Measurements from ENCODE around the gene ZNF135. TPM values are rescaled to one million over a fixed set of nuclear protein-coding genes. Genes with fewer than 3 reads are reported as not detected.

The ZNF135 gene
- total RNA-seq, 1 donor from 2014 or later = 3.8 TPM

- Histone ChIP-seq H3K27me3 (ENCODE audit: low read depth) (peaks cover 8% of the 10 kb centered on the region), H3K27ac (replicated peaks) (peak overlapping the region; percentile 62), H3K9me3 (replicated peaks) (no peaks in the 10 kb centered on the region), H3K4me3 (peak overlapping the region; percentile 70), H3K36me3 (no peaks in the 10 kb centered on the region), H3K4me1 (peaks cover 8% of the 10 kb centered on the region)
- DNase-seq = no peak
- no peak for TF ChIP-seq CTCF (IDR thresholded peaks at IDR 0.05; ENCODE audit: borderline replicate concordance)
- intact Hi-C loops (cut with micrococcal nuclease) = no loop called here
Observed at GRCh38 chr19:58034477-58034793, 24.6 kb upstream of the ZNF135 start.

GRCh38 chr19:58035863-58036262 is 23.2 kb upstream of the ZNF135 start:
- Histone ChIP-seq H3K9me3 (replicated peaks) (peaks cover 13% of the 10 kb centered on the region), H3K4me3 (no peak overlapping the region), H3K36me3 (no peaks in the 10 kb centered on the region), H3K4me1 (peaks cover 8% of the 10 kb centered on the region), H3K27ac (replicated peaks) (no peak overlapping the region), H3K27me3 (ENCODE audit: low read depth) (peaks cover 8% of the 10 kb centered on the region)
- intact Hi-C loops (cut with micrococcal nuclease) = no loop called here
- TF ChIP-seq CTCF (IDR thresholded peaks at IDR 0.05; ENCODE audit: borderline replicate concordance) = no peak
- DNase-seq = no peak

GRCh38 chr19:58037927-58038687 is 21.0 kb upstream of the ZNF135 start:
- Histone ChIP-seq H3K27ac (replicated peaks) (no peak overlapping the region), H3K4me1 (peaks cover 8% of the 10 kb centered on the region), H3K4me3 (peak overlapping the region; percentile 9), H3K9me3 (replicated peaks) (peaks cover 35% of the 10 kb centered on the region), H3K36me3 (no peaks in the 10 kb centered on the region), H3K27me3 (ENCODE audit: low read depth) (peaks cover 8% of the 10 kb centered on the region)
- intact Hi-C loops (cut with micrococcal nuclease) = no loop called here
- no peak for DNase-seq
- TF ChIP-seq CTCF (IDR thresholded peaks at IDR 0.05; ENCODE audit: borderline replicate concordance) = no peak

GRCh38 chr19:58038688-58039204 is 20.3 kb upstream of the ZNF135 start:
- Histone ChIP-seq H3K9me3 (replicated peaks) (peaks cover 41% of the 10 kb centered on the region), H3K4me1 (peaks cover 4% of the 10 kb centered on the region), H3K36me3 (no peaks in the 10 kb centered on the region), H3K27me3 (ENCODE audit: low read depth) (peaks cover 8% of the 10 kb centered on the region), H3K27ac (replicated peaks) (no peak overlapping the region), H3K4me3 (no peak overlapping the region)
- no peak for DNase-seq
- no peak for TF ChIP-seq CTCF (IDR thresholded peaks at IDR 0.05; ENCODE audit: borderline replicate concordance)
- intact Hi-C loops (cut with micrococcal nuclease) = no loop called here

GRCh38 chr19:58040751-58041525 is 18.1 kb upstream of the ZNF135 start:
- Histone ChIP-seq H3K27me3 (ENCODE audit: low read depth) (peaks cover 8% of the 10 kb centered on the region), H3K36me3 (no peaks in the 10 kb centered on the region), H3K4me1 (no peaks in the 10 kb centered on the region), H3K9me3 (replicated peaks) (peaks cover 63% of the 10 kb centered on the region), H3K4me3 (no peak overlapping the region), H3K27ac (replicated peaks) (no peak overlapping the region)
- DNase-seq = no peak
- intact Hi-C loops (cut with micrococcal nuclease) = no loop called here
- TF ChIP-seq CTCF (IDR thresholded peaks at IDR 0.05; ENCODE audit: borderline replicate concordance) = no peak

Data from left ventricle myocardium inferior (tissue), 1 donor.